GM12878 (cell line): ENCODE measurements around the gene RSRC1. TPM values are rescaled to one million over a fixed set of nuclear protein-coding genes. Genes with fewer than 3 reads are reported as not detected.

Experiments used
- ATAC-seq: fragments of 200-7000 bp; cut with Tn5 transposase; 3 replicates; pipeline ENCODE4 v1.9.1; 2020; ENCODE audit warnings: mild to moderate bottlenecking, moderate library complexity
- BruUV-seq: library from RNA; stranded (reverse); fragments of 400-500 nt; replicated peaks from 2 replicates; lab custom pipeline; 2021; lab: Mats Ljungman, UMichigan
- CTCF ChIA-PET: fragments of 300-600 bp; sonication (Branson Sonifier 250); formaldehyde crosslinking; extraction: SDS; loops from one replicate; lab custom pipeline; 2021; ENCODE audit warnings: inconsistent platforms; lab: Yijun Ruan, JAX
- POLR2A ChIA-PET: fragments of 350-600 bp; formaldehyde crosslinking; extraction: SDS; loops from one replicate; lab custom pipeline; 2021; ENCODE audit warnings: inconsistent platforms; lab: Charles Lee
- RAD21 ChIA-PET: fragments of 300-600 bp; sonication (Branson Sonifier 250); formaldehyde crosslinking; loops from one replicate; lab custom pipeline; 2023; ENCODE audit warnings: antibody characterized with exemption; ENCODE audit not compliant: unreplicated experiment; lab: Charles Lee
- SMC1A ChIA-PET: fragments of 300-600 bp; sonication (Branson Sonifier 250); formaldehyde crosslinking; loops from one replicate; lab custom pipeline; 2023; ENCODE audit not compliant: unreplicated experiment, uncharacterized antibody; lab: Charles Lee
- DNase-seq: peaks from one replicate; pipeline ENCODE4 v3.0.0-alpha.2; 2011; ENCODE audit warnings: low read depth, low spot score
- FAIRE-seq: peaks from 3 replicates; lab custom pipeline; 2011; peaks lifted over from hg19 to GRCh38; lab: Jason Lieb, UNC
- H2AFZ ChIP-seq: 2 replicates; pipeline ENCODE4 v1.6.0; 2011; ENCODE audit warnings: low read depth, low read length, control low read depth; ENCODE audit not compliant: control insufficient read depth
- H3K27ac ChIP-seq: 2 replicates; pipeline ENCODE4 v1.5.1; 2011; ENCODE audit warnings: control low read depth; ENCODE audit not compliant: control insufficient read depth, insufficient read depth
- H3K27me3 ChIP-seq, 2 experiments: replicated peaks in 1 of 2; 2 replicates each; pipeline versions ENCODE4 v1.6.0 to v1.6.1; 2011; ENCODE audit warnings: low read length in 1 of 2; ENCODE audit not compliant: control insufficient read depth in 2 of 2, insufficient read depth in 2 of 2
- H3K36me3 ChIP-seq, 2 experiments: 2 replicates each; pipeline ENCODE4 v1.5.1; 2011; ENCODE audit warnings: low read length in 1 of 2; ENCODE audit not compliant: control insufficient read depth in 2 of 2, insufficient read depth in 2 of 2
- H3K4me1 ChIP-seq: 2 replicates; pipeline ENCODE4 v1.6.1; 2011; ENCODE audit warnings: mild to moderate bottlenecking, low read length, moderate library complexity, mixed read lengths; ENCODE audit not compliant: control insufficient read depth, insufficient read depth
- H3K4me2 ChIP-seq: 2 replicates; pipeline ENCODE4 v1.6.0; 2011; ENCODE audit warnings: control low read depth; ENCODE audit not compliant: control insufficient read depth, insufficient read depth
- H3K4me3 ChIP-seq: fragments of 200-600 bp; sonication (generic); 2 replicates; pipeline ENCODE4 v1.5.1; 2016
- H3K79me2 ChIP-seq: 2 replicates; pipeline ENCODE4 v1.6.0; 2011; ENCODE audit warnings: low read length; ENCODE audit not compliant: control insufficient read depth, insufficient read depth
- H3K9ac ChIP-seq: 2 replicates; pipeline ENCODE4 v1.8.0; 2011; ENCODE audit warnings: low read length, control low read depth, mixed read lengths; ENCODE audit not compliant: control insufficient read depth, insufficient read depth
- H3K9me3 ChIP-seq: replicated peaks from 3 replicates; pipeline ENCODE4 v1.5.1; 2011; ENCODE audit warnings: mild to moderate bottlenecking, low read length; ENCODE audit not compliant: control insufficient read depth, insufficient read depth
- H4K20me1 ChIP-seq: 2 replicates; pipeline ENCODE4 v1.6.0; 2011; ENCODE audit not compliant: control insufficient read depth, insufficient read depth
- BACH1 ChIP-seq: fragments of 450-650 bp; IDR thresholded peaks from 2 replicates; pipeline ENCODE4 v1.6.1; 2017; ENCODE audit warnings: mild to moderate bottlenecking, borderline replicate concordance
- FOXK2 ChIP-seq: fragments of 450-650 bp; IDR thresholded peaks from 2 replicates; pipeline ENCODE4 v1.6.1; 2017; ENCODE audit warnings: mild to moderate bottlenecking, moderate library complexity
- GATAD2B ChIP-seq: fragments of 450-650 bp; conservative IDR thresholded peaks from 2 replicates; pipeline ENCODE4 v1.6.1; 2017; ENCODE audit warnings: low read depth, mild to moderate bottlenecking, moderate library complexity
- RAD21 ChIP-seq: IDR thresholded peaks from 2 replicates; pipeline ENCODE4 v1.6.1; 2011; ENCODE audit warnings: mild to moderate bottlenecking, low read depth, low read length, moderate library complexity; ENCODE audit not compliant: insufficient read depth
- SRF ChIP-seq, 2 experiments: IDR thresholded peaks; 2 replicates each; pipeline ENCODE4 v1.6.1; 2011; ENCODE audit warnings: low read depth in 2 of 2, low read length in 2 of 2, mild to moderate bottlenecking in 1 of 2, moderate library complexity in 1 of 2
- WGBS: methylation state at CpG from one replicate; pipeline ENCODE4 v1.1.6; 2016; ENCODE audit warnings: low lambda C conversion rate; ENCODE audit not compliant: insufficient replicate concordance, insufficient coverage; ENCODE audit errors: missing lambda C conversion rate; 5-methylcytosine and 5-hydroxymethylcytosine counted together
- in situ Hi-C: fragments of 300-500 bp; cut with MboI; formaldehyde crosslinking; loops from 9 replicates; pipeline ENCODE4 v1.14.3; 2018; ENCODE audit warnings: mixed read lengths
- intact Hi-C: fragments of 100-400 bp; cut with micrococcal nuclease; formaldehyde crosslinking; loops from one replicate; pipeline ENCODE4 v1.14.2; 2022; ENCODE audit not compliant: unreplicated experiment
- polyA plus RNA-seq, 11 experiments: library from polyadenylated mRNA; depleted of rRNA in 4 of 11; unstranded in 6 of 11; stranded (reverse) in 5 of 11; fragments of >200 nt; fragmentation: Nextera tagmentation in 4 of 11; fragmentation: Illumina TruSeq in 1 of 11; extraction: Ambion mirVana in 4 of 11; extraction: Trizol in 1 of 11; gene quantifications; 1 replicate in 1 of 11; 2 replicates in 10 of 11; pipeline versions ENCODE4 v1.2.1 to v1.2.3, GENCODE V29; 2011 to 2016; ENCODE audit warnings: inconsistent platforms in 2 of 11, missing spikeins in 2 of 11, low read depth in 1 of 11
- total RNA-seq, 4 experiments: library from RNA; depleted of rRNA in 3 of 4; stranded (reverse); fragments of >200 nt in 3 of 4; fragmentation: Illumina TruSeq in 1 of 4; extraction: Trizol in 1 of 4; gene quantifications; 2 replicates each; pipeline versions ENCODE4 v1.2.1 to v1.2.3, GENCODE V29; 2013 to 2021
- TF ChIP-seq, protein P1 (sequence below): IDR thresholded peaks from 2 replicates; pipeline ENCODE4 v1.6.1; 2012; ENCODE audit warnings: low read depth, low read length, improper control_type of control experiment
- TF ChIP-seq, protein P2 (sequence below): fragments of 450-650 bp; IDR thresholded peaks from 2 replicates; pipeline ENCODE4 v1.6.1; 2018; ENCODE audit warnings: mild to moderate bottlenecking, low read depth, moderate library complexity; ENCODE audit not compliant: partially characterized antibody

RSRC1 gene
- total and polyA plus RNA-seq, 10 of the 15 experiments (the other 5 are each of a cell fraction or from before 2014, with no cell fraction given), result 16.4 to 85.9 (median 42.0) TPM

- TF ChIP-seq FOXK2 (no peak), SRF (IDR thresholded peaks at IDR 0.05; ENCODE audit: low read depth in 2 of 2, low read length in 2 of 2) (no peak), BACH1 (no peak)
Observed at GRCh38 chr3:158492685-158493084, 382.8 kb downstream of the RSRC1 start (continued).

DNA sequence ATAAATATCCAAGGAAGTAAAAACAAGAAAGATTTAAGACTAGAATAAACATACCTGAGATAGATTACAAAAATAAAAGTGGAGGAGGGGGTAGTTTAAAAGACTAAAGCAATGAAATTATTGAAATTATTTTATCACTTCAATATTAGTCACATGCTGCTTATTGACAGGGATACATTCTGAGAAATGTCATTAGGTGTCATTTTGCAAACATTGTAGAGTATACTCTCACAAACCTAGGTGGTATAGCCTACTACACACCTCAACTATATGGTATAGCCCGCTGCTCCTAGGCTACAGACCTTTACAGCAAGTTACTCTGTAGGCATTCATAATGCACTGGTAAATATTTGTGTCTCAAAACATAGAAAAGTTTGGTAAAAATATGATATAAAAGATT is 384.0 kb downstream of the RSRC1 start:
- TF ChIP-seq, protein P1, sequence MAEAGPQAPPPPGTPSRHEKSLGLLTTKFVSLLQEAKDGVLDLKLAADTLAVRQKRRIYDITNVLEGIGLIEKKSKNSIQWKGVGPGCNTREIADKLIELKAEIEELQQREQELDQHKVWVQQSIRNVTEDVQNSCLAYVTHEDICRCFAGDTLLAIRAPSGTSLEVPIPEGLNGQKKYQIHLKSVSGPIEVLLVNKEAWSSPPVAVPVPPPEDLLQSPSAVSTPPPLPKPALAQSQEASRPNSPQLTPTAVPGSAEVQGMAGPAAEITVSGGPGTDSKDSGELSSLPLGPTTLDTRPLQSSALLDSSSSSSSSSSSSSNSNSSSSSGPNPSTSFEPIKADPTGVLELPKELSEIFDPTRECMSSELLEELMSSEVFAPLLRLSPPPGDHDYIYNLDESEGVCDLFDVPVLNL, result no peak
- TF ChIP-seq, protein P2, sequence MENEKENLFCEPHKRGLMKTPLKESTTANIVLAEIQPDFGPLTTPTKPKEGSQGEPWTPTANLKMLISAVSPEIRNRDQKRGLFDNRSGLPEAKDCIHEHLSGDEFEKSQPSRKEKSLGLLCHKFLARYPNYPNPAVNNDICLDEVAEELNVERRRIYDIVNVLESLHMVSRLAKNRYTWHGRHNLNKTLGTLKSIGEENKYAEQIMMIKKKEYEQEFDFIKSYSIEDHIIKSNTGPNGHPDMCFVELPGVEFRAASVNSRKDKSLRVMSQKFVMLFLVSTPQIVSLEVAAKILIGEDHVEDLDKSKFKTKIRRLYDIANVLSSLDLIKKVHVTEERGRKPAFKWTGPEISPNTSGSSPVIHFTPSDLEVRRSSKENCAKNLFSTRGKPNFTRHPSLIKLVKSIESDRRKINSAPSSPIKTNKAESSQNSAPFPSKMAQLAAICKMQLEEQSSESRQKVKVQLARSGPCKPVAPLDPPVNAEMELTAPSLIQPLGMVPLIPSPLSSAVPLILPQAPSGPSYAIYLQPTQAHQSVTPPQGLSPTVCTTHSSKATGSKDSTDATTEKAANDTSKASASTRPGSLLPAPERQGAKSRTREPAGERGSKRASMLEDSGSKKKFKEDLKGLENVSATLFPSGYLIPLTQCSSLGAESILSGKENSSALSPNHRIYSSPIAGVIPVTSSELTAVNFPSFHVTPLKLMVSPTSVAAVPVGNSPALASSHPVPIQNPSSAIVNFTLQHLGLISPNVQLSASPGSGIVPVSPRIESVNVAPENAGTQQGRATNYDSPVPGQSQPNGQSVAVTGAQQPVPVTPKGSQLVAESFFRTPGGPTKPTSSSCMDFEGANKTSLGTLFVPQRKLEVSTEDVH, result no peak
- TF ChIP-seq FOXK2 (no peak), BACH1 (no peak), GATAD2B (no peak), RAD21 (no peak)
- no peak overlapping the region for H3K4me2 ChIP-seq
- CTCF ChIA-PET, result interaction anchor here (0.8 to 1.8 kb wide), 2 partner anchors 60 to 961 kb away, joined by 3 to 7 read pairs; no protein-coding TSS in a partner anchor
- FAIRE-seq (no peak), DNase-seq (no peak), ATAC-seq (no peak)
- RAD21 ChIA-PET, result no interaction called here
- BruUV-seq, result no TSS peak
- WGBS, result 60% methylated on average over 1 of the region's 1 CpG
- no peak overlapping the region for H2AFZ ChIP-seq
- H3K9ac ChIP-seq, result no peak overlapping the region
- SMC1A ChIA-PET, result interaction anchor here (0.7 to 1.4 kb wide), 3 partner anchors 9 to 138 kb away, joined by 3 to 5 read pairs (median 3); no protein-coding TSS in a partner anchor
- intact Hi-C loops, result no loop called here
- no peaks in the 10 kb centered on the region for H3K4me1 ChIP-seq
- H3K27ac ChIP-seq, result no peak overlapping the region
- H3K9me3 ChIP-seq, result no peaks in the 10 kb centered on the region
- in situ Hi-C loops, result no loop called here
- H3K36me3 ChIP-seq, result no peaks in the 10 kb centered on the region
- no peaks in the 10 kb centered on the region for H4K20me1 ChIP-seq
- H3K27me3 ChIP-seq, result no peaks in the 10 kb centered on the region
- no peaks in the 10 kb centered on the region for H3K79me2 ChIP-seq
- H3K4me3 ChIP-seq, result no peak overlapping the region
- POLR2A ChIA-PET, result no interaction called here
